SH-SY5Y (cell line): ENCODE measurements around the gene MTCL3.

Source experiments
- GATA2 ChIP-seq: IDR thresholded peaks from 2 replicates; pipeline ENCODE4 v1.6.1; 2011; ENCODE audit warnings: mild to moderate bottlenecking, low read depth, low read length
- GATA3 ChIP-seq: IDR thresholded peaks from 2 replicates; pipeline ENCODE4 v1.6.1; 2011; ENCODE audit warnings: low read depth, mild to moderate bottlenecking, low read length, moderate library complexity

Gene MTCL3

GRCh38 chr6:127494240-127494767, 24.8 kb downstream of the MTCL3 start:
- TF ChIP-seq GATA2 (no peak), GATA3 (no peak)

- no peak for TF ChIP-seq GATA2
- TF ChIP-seq GATA3: no peak
Observed at GRCh38 chr6:127489248-127489647, 29.9 kb downstream of the MTCL3 start.

- TF ChIP-seq GATA3 (no peak), GATA2 (no peak)
Observed at GRCh38 chr6:127486934-127487333, 32.2 kb downstream of the MTCL3 start.

- no peak for TF ChIP-seq GATA3
- no peak for TF ChIP-seq GATA2
Observed at GRCh38 chr6:127484212-127484863, 34.8 kb downstream of the MTCL3 start.

- TF ChIP-seq GATA2 (no peak), GATA3 (no peak)
Observed at GRCh38 chr6:127483399-127484055, 35.6 kb downstream of the MTCL3 start.

GRCh38 chr6:127482325-127482724, 36.8 kb downstream of the MTCL3 start:
- TF ChIP-seq GATA3 (no peak), GATA2 (no peak)

GRCh38 chr6:127481628-127482027, 37.5 kb downstream of the MTCL3 start:
- no peak for TF ChIP-seq GATA3
- no peak for TF ChIP-seq GATA2

GRCh38 chr6:127481111-127481510, 38.0 kb downstream of the MTCL3 start:
- no peak for TF ChIP-seq GATA2

- TF ChIP-seq GATA3 (no peak), GATA2 (no peak)
Observed at GRCh38 chr6:127477658-127478057, 41.5 kb downstream of the MTCL3 start.

GRCh38 chr6:127475823-127476176, 43.3 kb downstream of the MTCL3 start:
- TF ChIP-seq GATA2 (no peak), GATA3 (no peak)

GRCh38 chr6:127475135-127475822, 43.9 kb downstream of the MTCL3 start:
- TF ChIP-seq GATA3 (no peak), GATA2 (no peak)

GRCh38 chr6:127471379-127472255, 47.5 kb downstream of the MTCL3 start:
- no peak for TF ChIP-seq GATA2
- no peak for TF ChIP-seq GATA3

GRCh38 chr6:127468936-127469335, 50.2 kb downstream of the MTCL3 start:
- no peak for TF ChIP-seq GATA2
- TF ChIP-seq GATA3: no peak

GRCh38 chr6:127466416-127466815, 52.7 kb downstream of the MTCL3 start:
- TF ChIP-seq GATA2 (no peak), GATA3 (no peak)
